ENCODE data around the gene OSGEPL1. TPM values are rescaled to one million over a fixed set of nuclear protein-coding genes. Genes with fewer than 3 reads are reported as not detected.

The OSGEPL1 gene
- total and polyA plus RNA-seq, 2 of the 4 experiments (the other 2 are of a cell fraction), result 5.0 to 6.8 TPM

DNA sequence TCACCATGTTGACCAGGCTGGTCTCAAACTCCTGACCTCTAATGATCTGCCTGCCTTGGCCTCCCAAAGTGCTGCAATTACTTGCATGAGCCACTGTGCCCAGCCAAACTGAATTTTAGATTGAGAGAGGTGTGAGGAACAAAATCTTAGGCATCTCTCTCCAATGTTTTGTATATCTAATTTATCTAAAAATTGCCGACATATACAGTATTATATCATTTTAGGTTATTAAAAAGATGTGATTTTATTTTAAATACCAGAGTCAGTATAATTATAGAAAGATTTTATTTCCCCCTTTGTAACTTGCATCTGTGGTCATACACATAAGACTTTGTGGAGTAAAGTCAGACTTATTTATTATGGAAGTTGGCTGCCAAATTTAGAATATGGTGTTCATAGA lies 31.7 kb upstream of the OSGEPL1 start:
- no peaks in the 10 kb centered on the region for H3K27me3 ChIP-seq (ENCODE audit: control insufficient read depth, insufficient read depth, low read length)
- in situ Hi-C loops (cut with MboI; ENCODE audit: low sequenced_read_pairs), result no loop called here
- no peak overlapping the region for H3K4ac ChIP-seq (ENCODE audit: low read depth, low read length)
- no peak overlapping the region for H2BK120ac ChIP-seq (ENCODE audit: low read depth, low read length)
- POLR2A ChIA-PET (ENCODE audit: unreplicated experiment), result no interaction called here
- H3K4me2 ChIP-seq (ENCODE audit: low read depth, low read length), result no peak overlapping the region
- intact Hi-C loops (cut with micrococcal nuclease), result no loop called here
- no peak overlapping the region for H2AK5ac ChIP-seq (ENCODE audit: low read depth, low read length)
- H4K5ac ChIP-seq (ENCODE audit: low read depth, low read length), result no peak overlapping the region
- H2AFZ ChIP-seq (replicated peaks; ENCODE audit: low read length, poor library complexity), result no peak overlapping the region
- CTCF ChIA-PET, result interaction anchor here (1.2 kb wide), 1 partner anchor 277 kb away, joined by 3 read pairs; no protein-coding TSS in a partner anchor
- H2AK9ac ChIP-seq (replicated peaks; ENCODE audit: low read depth, low read length, poor library complexity), result no peak overlapping the region
- no peak overlapping the region for H2BK20ac ChIP-seq (ENCODE audit: low read depth, low read length)
- WGBS, 2 experiments (ENCODE audit: extremely low coverage in 2 of 2, insufficient read length in 1 of 2), result no CpG with 5 or more reads among the region's 1 CpG
- H3K9me1 ChIP-seq (ENCODE audit: insufficient read depth, low read length), result no peaks in the 10 kb centered on the region
- no peaks in the 10 kb centered on the region for H3K9me3 ChIP-seq (ENCODE audit: control insufficient read depth, insufficient read depth, low read length)
- no peak overlapping the region for H3K4me3 ChIP-seq (ENCODE audit: insufficient read depth, low read depth, low read length)
- no peak for TF ChIP-seq POLR2A (IDR thresholded peaks at IDR 0.05; ENCODE audit: low read depth, low read length)
- peak; percentile 81 for TF ChIP-seq MAFK (IDR thresholded peaks at IDR 0.05; ENCODE audit: low read depth, low read length)
- H3K27ac ChIP-seq (ENCODE audit: insufficient read depth, low read length), result no peak overlapping the region
- no peak overlapping the region for H3K14ac ChIP-seq (replicated peaks; ENCODE audit: low read depth, low read length)
- DNase-seq, result no peak
- H3K9ac ChIP-seq (ENCODE audit: low read depth, low read length), result no peak overlapping the region
- H3K4me1 ChIP-seq (ENCODE audit: control insufficient read depth, insufficient read depth, low read length), result no peaks in the 10 kb centered on the region
- H4K91ac ChIP-seq (ENCODE audit: insufficient read depth, low read depth, low read length), result no peak overlapping the region
- peaks cover 9% of the 10 kb centered on the region for H3K36me3 ChIP-seq (ENCODE audit: control insufficient read depth, insufficient read depth, low read length)
- BruUV-seq (replicated peaks), result no TSS peak
- H3K23ac ChIP-seq (ENCODE audit: low read depth, low read length), result no peak overlapping the region; the same call in 1 of the 2 replicates
- H3K79me1 ChIP-seq (ENCODE audit: low read depth in 1 of 2, low read length in 2 of 2), result peaks cover 6 to 14% of the 10 kb centered on the region in 2 experiments; a peak in 3 of 4 replicates
- H3K56ac ChIP-seq (ENCODE audit: extremely low read depth, insufficient read depth, low read length), result no peak overlapping the region
- ATAC-seq (ENCODE audit: low read depth), result no peak
- H2BK5ac ChIP-seq (ENCODE audit: low read depth, low read length, poor library complexity, severe bottlenecking), result no peak overlapping the region
- no peak overlapping the region for H4K8ac ChIP-seq (ENCODE audit: low read depth in 2 of 2, low read length in 2 of 2)
- H2BK15ac ChIP-seq (ENCODE audit: low read depth, low read length), result no peak overlapping the region
- no peak overlapping the region for H3K18ac ChIP-seq (ENCODE audit: low read depth, low read length)
- dilution Hi-C loops (cut with HindIII; ENCODE audit: low sequenced_read_pairs, unreplicated experiment), result no loop called here
- H4K20me1 ChIP-seq (ENCODE audit: insufficient read depth, low read length), result no peaks in the 10 kb centered on the region

Measured in IMR-90 (cell line).